Head of caudate nucleus (tissue), 42 donors: ENCODE results near the gene DOCK4.

Experiments used
- DNase-seq, 42 donors: peaks; one replicate each; pipeline versions ENCODE4 v3.0.0 to v3.0.0-alpha.2; 2020 to 2021; ENCODE audit warnings: mixed read lengths in 7 of 42
- intact Hi-C: fragments of 100-400 bp; cut with DNase I; formaldehyde crosslinking; loops from one replicate; pipeline ENCODE4 v1.15.0; 2022

DOCK4 gene

GRCh38 chr7:112125250-112125649, 80.9 kb downstream of the DOCK4 start:
- intact Hi-C loops, result no loop called here
- DNase-seq, result peak in 1 of 42 donors; percentile 41

GRCh38 chr7:112124061-112124766, 82.0 kb downstream of the DOCK4 start:
- intact Hi-C loops, result no loop called here
- no peak for DNase-seq

GRCh38 chr7:112122798-112123197, 83.4 kb downstream of the DOCK4 start:
- no peak for DNase-seq
- intact Hi-C loops, result no loop called here

GRCh38 chr7:112122144-112122543, 84.1 kb downstream of the DOCK4 start:
- intact Hi-C loops, result no loop called here
- no peak for DNase-seq

GRCh38 chr7:112121318-112121717, 84.9 kb downstream of the DOCK4 start:
- DNase-seq, result no peak
- intact Hi-C loops, result no loop called here

- no peak for DNase-seq
- intact Hi-C loops, result no loop called here
These were observed 85.4 kb downstream of the DOCK4 start for GRCh38 chr7:112120696-112121217.

- intact Hi-C loops, result no loop called here
- DNase-seq, result no peak
These were observed 87.3 kb downstream of the DOCK4 start for GRCh38 chr7:112118581-112119566.

GRCh38 chr7:112116894-112117293, 89.3 kb downstream of the DOCK4 start:
- intact Hi-C loops, result no loop called here
- DNase-seq, result no peak

- intact Hi-C loops, result no loop called here
- DNase-seq, result no peak
These were observed 89.8 kb downstream of the DOCK4 start for GRCh38 chr7:112116358-112116757.

- no peak for DNase-seq
- intact Hi-C loops, result no loop called here
These were observed 90.3 kb downstream of the DOCK4 start for GRCh38 chr7:112115880-112116279.

- intact Hi-C loops, result no loop called here
- DNase-seq, result peak in 1 of 42 donors; percentile 1
These were observed 92.2 kb downstream of the DOCK4 start for GRCh38 chr7:112113913-112114575.

- DNase-seq, result peak in 28 of 42 donors; percentile 13 to 84 (median 52)
- intact Hi-C loops, result no loop called here
These were observed 93.4 kb downstream of the DOCK4 start for GRCh38 chr7:112112822-112113255.

GRCh38 chr7:112110651-112111050, 95.5 kb downstream of the DOCK4 start:
- intact Hi-C loops, result no loop called here
- DNase-seq, result peak in 1 of 42 donors; percentile 13

- intact Hi-C loops, result no loop called here
- no peak for DNase-seq
These were observed 96.0 kb downstream of the DOCK4 start for GRCh38 chr7:112110175-112110574.

GRCh38 chr7:112108981-112109380, 97.2 kb downstream of the DOCK4 start:
- intact Hi-C loops, result loop anchor here (10.0 kb wide), 1 partner anchor 114 kb away; no protein-coding TSS in a partner anchor
- peak in 14 of 42 donors; percentile 26 to 70 (median 45) for DNase-seq

GRCh38 chr7:112105584-112106530, 100.3 kb downstream of the DOCK4 start:
- intact Hi-C loops, result loop anchor here (10.0 kb wide), 1 partner anchor 111 kb away; no protein-coding TSS in a partner anchor
- peak in 1 of 42 donors; percentile 0 for DNase-seq

- DNase-seq, result peak in 1 of 42 donors; percentile 5
- intact Hi-C loops, result loop anchor here (10.0 kb wide), 1 partner anchor 109 kb away; no protein-coding TSS in a partner anchor
These were observed 102.1 kb downstream of the DOCK4 start for GRCh38 chr7:112104120-112104519.

- peak in 1 of 42 donors; percentile 0 for DNase-seq
- intact Hi-C loops, result loop anchor here (10.0 kb wide), 1 partner anchor 108 kb away; no protein-coding TSS in a partner anchor
These were observed 103.0 kb downstream of the DOCK4 start for GRCh38 chr7:112103246-112103645.
